PC-9 (cell line): Measurements from ENCODE around the gene TBC1D5.

Experiments
- CTCF ChIP-seq: fragments of 200-600 bp; sonication (generic); conservative IDR thresholded peaks from 2 replicates; pipeline ENCODE4 v1.6.1; 2017; ENCODE audit warnings: mixed run types, antibody characterized with exemption, mild to moderate bottlenecking, moderate library complexity
- EZH2 ChIP-seq: fragments of 200-600 bp; sonication (generic); IDR thresholded peaks from 2 replicates; pipeline ENCODE4 v1.8.0; 2017; ENCODE audit warnings: antibody characterized with exemption, low read depth

- no peak for TF ChIP-seq CTCF
- no peak for TF ChIP-seq EZH2
These were observed 164.5 kb downstream of the TBC1D5 start for GRCh38 chr3:17577796-17578520.
